Measurements from ENCODE around the gene RANBP9.

The RANBP9 gene

DNA sequence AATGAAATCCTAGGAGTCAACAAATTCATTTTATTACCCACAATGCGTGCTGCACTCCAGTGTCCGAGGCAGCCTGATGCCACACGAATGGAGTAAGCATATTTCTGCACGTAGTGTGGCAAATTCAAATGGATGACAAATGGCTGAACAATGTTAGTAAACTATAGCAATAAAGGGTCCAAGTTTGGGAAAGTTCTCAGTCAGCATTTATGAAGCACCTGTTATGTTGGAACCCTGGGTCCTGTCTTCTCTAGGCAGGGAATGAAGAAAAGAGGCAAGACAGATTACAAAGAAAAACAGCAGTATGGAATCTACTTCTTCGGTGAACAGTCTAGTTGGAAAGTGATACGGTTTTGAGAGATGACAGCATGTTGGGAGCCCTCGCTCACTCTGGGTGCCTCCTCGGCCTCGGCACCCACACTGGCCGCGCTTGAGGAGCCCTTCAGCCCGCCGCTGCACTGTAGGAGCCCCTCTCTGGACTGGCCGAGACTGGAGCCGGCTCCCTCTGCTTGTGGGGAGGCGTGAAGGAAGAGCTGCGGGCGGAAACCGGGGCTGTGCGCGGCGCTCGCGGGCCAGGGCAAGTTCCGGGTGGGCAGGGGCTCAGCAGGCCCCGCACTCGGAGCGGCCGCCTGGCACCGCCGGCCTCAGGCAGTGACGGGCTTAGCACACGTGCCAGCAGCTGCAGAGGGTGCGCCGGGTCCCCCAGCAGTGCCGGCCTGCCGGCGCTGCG is 4.8 kb upstream of the RANBP9 start:
- Histone ChIP-seq H3K9me3 (peaks cover 3% of the 10 kb centered on the region), H3K27me3 (no peaks in the 10 kb centered on the region), H3K4me1 (no peaks in the 10 kb centered on the region), H3K4me3 (ENCODE audit: low read depth, low read length) (no peak overlapping the region), H3K36me3 (no peaks in the 10 kb centered on the region)
- DNase-seq, result no peak
- no peak for TF ChIP-seq CTCF (IDR thresholded peaks at IDR 0.05; ENCODE audit: low read depth, low read length)

DNA sequence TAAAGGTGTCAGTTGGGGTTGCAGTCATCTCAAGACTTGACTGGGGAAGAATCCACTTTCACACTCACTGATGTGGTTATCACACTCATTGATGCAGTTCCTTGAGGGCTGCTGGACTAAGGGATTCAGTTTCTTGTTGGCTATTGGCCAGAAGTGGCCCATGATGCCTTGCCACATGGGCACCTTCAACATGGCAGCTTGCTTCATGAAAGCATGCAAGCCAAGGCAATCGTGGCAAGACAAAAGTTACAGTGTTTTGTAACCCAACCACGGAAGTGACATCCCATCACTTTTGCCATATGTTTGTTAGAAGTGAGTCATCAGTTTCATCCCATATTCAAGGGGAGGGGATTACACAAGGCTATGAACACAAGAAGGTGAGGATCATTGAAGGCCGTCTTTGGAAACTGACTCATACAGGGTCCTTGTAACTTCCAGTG is 3.8 kb upstream of the RANBP9 start:
- no peaks in the 10 kb centered on the region for H3K36me3 ChIP-seq
- no peak for DNase-seq
- H3K4me3 ChIP-seq (ENCODE audit: low read depth, low read length), result no peak overlapping the region
- no peaks in the 10 kb centered on the region for H3K27me3 ChIP-seq
- TF ChIP-seq CTCF (IDR thresholded peaks at IDR 0.05; ENCODE audit: low read depth, low read length), result no peak
- H3K4me1 ChIP-seq, result no peaks in the 10 kb centered on the region
- H3K9me3 ChIP-seq, result peaks cover 3% of the 10 kb centered on the region

DNA sequence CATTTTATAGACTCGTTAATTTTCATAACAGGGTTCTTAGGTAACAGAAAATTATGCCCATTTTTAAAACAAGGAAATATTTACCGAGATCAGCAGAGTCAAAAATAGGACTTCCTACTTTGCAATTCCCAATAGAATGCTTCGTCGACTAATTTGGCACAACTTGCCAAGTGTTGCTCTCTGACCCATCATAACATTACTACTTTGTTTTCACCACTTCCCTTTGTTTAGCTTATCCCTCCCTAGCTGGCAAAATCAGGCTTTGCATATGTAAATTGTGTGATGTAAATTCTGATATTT is 914 bp upstream of the RANBP9 start:
- H3K9me3 ChIP-seq, result peaks cover 1% of the 10 kb centered on the region
- no peak for DNase-seq

DNA sequence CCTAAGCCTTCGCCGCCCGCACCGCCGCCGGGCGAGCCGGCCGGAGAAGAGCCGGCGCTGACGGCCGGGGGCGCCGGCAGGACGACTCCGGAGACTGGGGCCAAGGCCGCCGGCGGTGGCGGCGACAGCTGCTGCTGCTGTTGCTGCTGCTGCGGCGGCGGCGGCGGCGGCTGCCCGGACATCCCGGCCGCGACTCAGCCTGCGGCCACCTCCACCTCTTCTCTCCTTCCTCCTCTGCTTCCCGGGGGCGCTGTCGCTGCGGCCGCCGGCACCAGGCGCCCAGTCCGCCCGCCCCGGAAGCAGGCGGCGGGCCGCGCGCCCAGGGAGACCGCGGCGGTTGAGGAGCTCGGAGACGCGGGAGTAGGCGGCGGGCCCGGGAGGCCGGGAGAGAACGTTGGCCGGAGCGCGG is 307 bp downstream of the RANBP9 start:
- Histone ChIP-seq H3K36me3 (no peaks in the 10 kb centered on the region), H3K27me3 (no peaks in the 10 kb centered on the region), H3K9me3 (no peaks in the 10 kb centered on the region), H3K4me1 (no peaks in the 10 kb centered on the region; the same call in 1 of the 2 replicates), H3K4me3 (ENCODE audit: low read depth, low read length) (peak overlapping the region; percentile 28; the same call in 1 of the 2 replicates)
- no peak for TF ChIP-seq CTCF (IDR thresholded peaks at IDR 0.05; ENCODE audit: low read depth, low read length)
- peak; percentile 82 for DNase-seq

More for the DNA sequence above, 914 bp upstream of the RANBP9 start:
- no peaks in the 10 kb centered on the region; the same call in 1 of the 2 replicates for H3K4me1 ChIP-seq
- H3K4me3 ChIP-seq (ENCODE audit: low read depth, low read length), result peak overlapping the region; percentile 58
- no peaks in the 10 kb centered on the region for H3K27me3 ChIP-seq
- H3K36me3 ChIP-seq, result no peaks in the 10 kb centered on the region
- TF ChIP-seq CTCF (IDR thresholded peaks at IDR 0.05; ENCODE audit: low read depth, low read length), result no peak

- Histone ChIP-seq H3K27me3 (no peaks in the 10 kb centered on the region), H3K4me3 (ENCODE audit: low read depth, low read length) (peak overlapping the region; percentile 91), H3K36me3 (no peaks in the 10 kb centered on the region), H3K9me3 (no peaks in the 10 kb centered on the region), H3K4me1 (no peaks in the 10 kb centered on the region; the same call in 1 of the 2 replicates)
- TF ChIP-seq CTCF (IDR thresholded peaks at IDR 0.05; ENCODE audit: low read depth, low read length), result no peak
- peak; percentile 52 for DNase-seq
Observed at GRCh38 chr6:13710552-13711323, 897 bp downstream of the RANBP9 start.

All from BE2C (cell line).